Neural cell (in vitro differentiated cells): ENCODE results near the gene IFRD2. TPM values are rescaled to one million over a fixed set of nuclear protein-coding genes. Genes with fewer than 3 reads are reported as not detected.

Source experiments
- H2AFZ ChIP-seq: fragments of 200-600, 300-800 bp; sonication (generic), shearing (Covaris generic); 2 replicates; pipeline ENCODE4 v1.6.0; 2014; ENCODE audit warnings: low read depth, mild to moderate bottlenecking, antibody characterized with exemption, low read length, moderate library complexity
- H3F3A ChIP-seq: fragments of 200-600 bp; shearing (Covaris generic); 2 replicates; pipeline ENCODE4 v1.6.1; 2016; ENCODE audit warnings: mild to moderate bottlenecking, moderate library complexity, mixed read lengths, antibody characterized with exemption, low read length; ENCODE audit not compliant: insufficient read depth, poor library complexity, severe bottlenecking
- H3K27ac ChIP-seq: fragments of 200-600, 300-800 bp; sonication (generic), shearing (Covaris generic); 2 replicates; pipeline ENCODE4 v1.5.1; 2014; ENCODE audit warnings: mild to moderate bottlenecking, low read length, moderate library complexity
- H3K27me3 ChIP-seq: fragments of 300-800, 200-600 bp; sonication (generic), shearing (Covaris generic); 2 replicates; pipeline ENCODE4 v1.6.0; 2014; ENCODE audit warnings: mild to moderate bottlenecking, low read depth, low read length, moderate library complexity; ENCODE audit not compliant: insufficient read depth
- H3K36me3 ChIP-seq: fragments of 300-800, 200-600 bp; sonication (generic), shearing (Covaris generic); 2 replicates; pipeline ENCODE4 v1.5.1; 2014; ENCODE audit warnings: mild to moderate bottlenecking, antibody characterized with exemption, low read length, moderate library complexity; ENCODE audit not compliant: insufficient read depth
- H3K4me2 ChIP-seq: fragments of 300-800, 200-600 bp; sonication (generic), shearing (Covaris generic); 2 replicates; pipeline ENCODE4 v1.6.0; 2014; ENCODE audit warnings: mild to moderate bottlenecking, low read length
- H3K4me3 ChIP-seq: fragments of 300-800, 200-600 bp; sonication (generic), shearing (Covaris generic); 2 replicates; pipeline ENCODE4 v1.5.1; 2014; ENCODE audit warnings: mild to moderate bottlenecking, low read length, moderate library complexity
- H3K79me2 ChIP-seq: fragments of 200-600 bp; shearing (Covaris generic); replicated peaks from 2 replicates; pipeline ENCODE4 v1.6.0; 2014; ENCODE audit warnings: mild to moderate bottlenecking, low read length, moderate library complexity; ENCODE audit not compliant: insufficient read depth
- H3K9ac ChIP-seq: fragments of 300-800, 200-600 bp; sonication (generic), shearing (Covaris generic); 2 replicates; pipeline ENCODE4 v1.6.1; 2016; ENCODE audit warnings: mild to moderate bottlenecking, low read length, mixed read lengths
- H3K9me2 ChIP-seq: fragments of 200-600 bp; shearing (Covaris generic); 2 replicates; pipeline ENCODE4 v1.6.1; 2016; ENCODE audit warnings: mild to moderate bottlenecking, low read length, mixed read lengths; ENCODE audit not compliant: insufficient read depth
- H3K9me3 ChIP-seq: fragments of 200-600, 300-800 bp; sonication (generic), shearing (Covaris generic); 2 replicates; pipeline ENCODE4 v1.6.1; 2016; ENCODE audit warnings: mild to moderate bottlenecking, mixed run types, low read length, moderate library complexity, mixed read lengths
- H4K20me1 ChIP-seq: fragments of 200-600 bp; shearing (Covaris generic); 2 replicates; pipeline ENCODE4 v1.6.1; 2016; ENCODE audit warnings: mild to moderate bottlenecking, mixed run types; ENCODE audit not compliant: insufficient read depth
- CTCF ChIP-seq: fragments of 450-650 bp; IDR thresholded peaks from 2 replicates; pipeline ENCODE4 v1.5.1; 2014; ENCODE audit warnings: antibody characterized with exemption, mild to moderate bottlenecking, moderate library complexity; ENCODE audit not compliant: poor library complexity, severe bottlenecking
- EP300 ChIP-seq: fragments of 450-650 bp; conservative IDR thresholded peaks from 2 replicates; pipeline ENCODE4 v1.6.1; 2014; ENCODE audit warnings: antibody characterized with exemption, mild to moderate bottlenecking, moderate library complexity; ENCODE audit not compliant: poor library complexity, severe bottlenecking
- EZH2 ChIP-seq: fragments of 200-600, 300-800 bp; shearing (Covaris generic), sonication (generic); IDR thresholded peaks from 2 replicates; pipeline ENCODE4 v1.6.1; 2014; ENCODE audit warnings: antibody characterized with exemption, low read length, borderline replicate concordance, mild to moderate bottlenecking; ENCODE audit not compliant: insufficient read depth, poor library complexity, severe bottlenecking
- MXI1 ChIP-seq: fragments of 450-650 bp; conservative IDR thresholded peaks from 2 replicates; pipeline ENCODE4 v1.6.1; 2014; ENCODE audit warnings: antibody characterized with exemption, mild to moderate bottlenecking; ENCODE audit not compliant: poor library complexity, severe bottlenecking
- POLR2AphosphoS5 ChIP-seq: IDR thresholded peaks from 2 replicates; pipeline ENCODE4 v1.6.1; 2012
- RAD21 ChIP-seq: fragments of 450-650 bp; conservative IDR thresholded peaks from 2 replicates; pipeline ENCODE4 v1.6.1; 2014; ENCODE audit warnings: antibody characterized with exemption, mild to moderate bottlenecking, moderate library complexity
- REST ChIP-seq: IDR thresholded peaks from 2 replicates; pipeline ENCODE4 v1.6.1; 2012; ENCODE audit warnings: borderline replicate concordance
- SMC3 ChIP-seq: fragments of 450-650 bp; conservative IDR thresholded peaks from 2 replicates; pipeline ENCODE4 v1.6.1; 2014; ENCODE audit warnings: antibody characterized with exemption, mild to moderate bottlenecking, moderate library complexity; ENCODE audit not compliant: poor library complexity
- TAF1 ChIP-seq: IDR thresholded peaks from 2 replicates; pipeline ENCODE4 v1.6.1; 2012; ENCODE audit warnings: low read depth
- polyA plus RNA-seq: library from polyadenylated mRNA; depleted of rRNA; stranded (reverse); fragments of >200 nt; gene quantifications from 2 replicates; pipeline ENCODE4 v1.2.3, GENCODE V29; 2014

IFRD2 gene
- polyA plus RNA-seq, 1 donor from 2014 or later, result 41.8 TPM

- Histone ChIP-seq H3F3A (no peaks in the 10 kb centered on the region), H3K9me3 (no peaks in the 10 kb centered on the region), H3K4me3 (no peak overlapping the region), H4K20me1 (no peaks in the 10 kb centered on the region), H3K36me3 (no peaks in the 10 kb centered on the region), H2AFZ (no peak overlapping the region), H3K27me3 (peaks cover 11% of the 10 kb centered on the region), H3K79me2 (no peaks in the 10 kb centered on the region), H3K27ac (no peak overlapping the region), H3K4me2 (no peak overlapping the region), H3K9ac (no peak overlapping the region), H3K9me2 (no peaks in the 10 kb centered on the region)
- TF ChIP-seq TAF1, result no peak
- TF ChIP-seq MXI1, result no peak
- TF ChIP-seq EZH2, result no peak
- TF ChIP-seq POLR2AphosphoS5, result no peak
- TF ChIP-seq RAD21, result no peak
- no peak for TF ChIP-seq CTCF
- TF ChIP-seq EP300, result no peak
- TF ChIP-seq REST, result no peak
- TF ChIP-seq SMC3, result no peak
These were observed 22.2 kb downstream of the IFRD2 start for GRCh38 chr3:50269977-50270413.

- Histone ChIP-seq H3K9me3 (no peaks in the 10 kb centered on the region), H3K36me3 (no peaks in the 10 kb centered on the region), H3K4me3 (no peak overlapping the region), H3K27me3 (peaks cover 6% of the 10 kb centered on the region), H3F3A (no peaks in the 10 kb centered on the region), H3K4me2 (no peak overlapping the region), H4K20me1 (no peaks in the 10 kb centered on the region), H3K9me2 (no peaks in the 10 kb centered on the region), H3K27ac (no peak overlapping the region), H2AFZ (no peak overlapping the region), H3K9ac (no peak overlapping the region), H3K79me2 (no peaks in the 10 kb centered on the region)
- TF ChIP-seq CTCF, result no peak
- no peak for TF ChIP-seq EP300
- TF ChIP-seq EZH2, result no peak
- TF ChIP-seq POLR2AphosphoS5, result no peak
- no peak for TF ChIP-seq MXI1
- TF ChIP-seq REST, result no peak
- TF ChIP-seq RAD21, result no peak
- no peak for TF ChIP-seq TAF1
- no peak for TF ChIP-seq SMC3
These were observed 22.8 kb downstream of the IFRD2 start for GRCh38 chr3:50269460-50269859.
